Fibroblast of the aortic adventitia (primary cell): ENCODE measurements around the gene P4HTM. TPM values are rescaled to one million over a fixed set of nuclear protein-coding genes. Genes with fewer than 3 reads are reported as not detected.

Experiments used
- DNase-seq: peaks from one replicate; pipeline ENCODE4 v3.0.0-alpha.2; 2010; ENCODE audit warnings: low read depth
- H3K4me3 ChIP-seq: 2 replicates; pipeline ENCODE4 v1.5.1; 2011; ENCODE audit warnings: low read depth, mild to moderate bottlenecking, control low read depth, low read length, moderate library complexity
- total RNA-seq: library from RNA; depleted of rRNA; stranded (reverse); fragments of >200 nt; gene quantifications from 2 replicates; pipeline ENCODE4 v1.2.3, GENCODE V29; 2012; ENCODE audit warnings: low replicate concordance
- TF ChIP-seq, protein P1 (sequence below): IDR thresholded peaks from 2 replicates; pipeline ENCODE4 v1.5.1; 2011; ENCODE audit warnings: mild to moderate bottlenecking, low read length, control low read depth, inconsistent platforms; ENCODE audit not compliant: insufficient read depth

P4HTM gene
- total RNA-seq, 1 donor = 22.2 TPM

DNA sequence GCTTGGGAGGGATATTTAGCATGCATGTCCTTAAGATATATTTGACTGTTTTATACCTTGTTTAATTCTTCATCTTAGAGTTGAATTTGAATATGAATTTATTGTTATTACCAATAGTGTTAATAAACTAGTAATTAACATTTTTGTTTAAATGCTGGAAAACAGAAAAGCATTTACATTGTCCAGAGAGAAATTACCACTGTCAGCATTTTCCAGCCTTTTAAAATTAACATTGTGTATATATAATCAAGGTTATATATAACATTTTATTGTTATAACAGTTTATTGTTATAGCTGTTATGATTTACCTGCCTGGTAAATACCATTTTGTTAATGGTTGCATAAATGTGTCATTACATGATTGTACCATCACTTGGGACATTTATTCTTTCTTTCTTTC is 8.0 kb upstream of the P4HTM start:
- no peak for DNase-seq
- H3K4me3 ChIP-seq = no peak overlapping the region
- TF ChIP-seq, protein P1, sequence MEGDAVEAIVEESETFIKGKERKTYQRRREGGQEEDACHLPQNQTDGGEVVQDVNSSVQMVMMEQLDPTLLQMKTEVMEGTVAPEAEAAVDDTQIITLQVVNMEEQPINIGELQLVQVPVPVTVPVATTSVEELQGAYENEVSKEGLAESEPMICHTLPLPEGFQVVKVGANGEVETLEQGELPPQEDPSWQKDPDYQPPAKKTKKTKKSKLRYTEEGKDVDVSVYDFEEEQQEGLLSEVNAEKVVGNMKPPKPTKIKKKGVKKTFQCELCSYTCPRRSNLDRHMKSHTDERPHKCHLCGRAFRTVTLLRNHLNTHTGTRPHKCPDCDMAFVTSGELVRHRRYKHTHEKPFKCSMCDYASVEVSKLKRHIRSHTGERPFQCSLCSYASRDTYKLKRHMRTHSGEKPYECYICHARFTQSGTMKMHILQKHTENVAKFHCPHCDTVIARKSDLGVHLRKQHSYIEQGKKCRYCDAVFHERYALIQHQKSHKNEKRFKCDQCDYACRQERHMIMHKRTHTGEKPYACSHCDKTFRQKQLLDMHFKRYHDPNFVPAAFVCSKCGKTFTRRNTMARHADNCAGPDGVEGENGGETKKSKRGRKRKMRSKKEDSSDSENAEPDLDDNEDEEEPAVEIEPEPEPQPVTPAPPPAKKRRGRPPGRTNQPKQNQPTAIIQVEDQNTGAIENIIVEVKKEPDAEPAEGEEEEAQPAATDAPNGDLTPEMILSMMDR = no peak

DNA sequence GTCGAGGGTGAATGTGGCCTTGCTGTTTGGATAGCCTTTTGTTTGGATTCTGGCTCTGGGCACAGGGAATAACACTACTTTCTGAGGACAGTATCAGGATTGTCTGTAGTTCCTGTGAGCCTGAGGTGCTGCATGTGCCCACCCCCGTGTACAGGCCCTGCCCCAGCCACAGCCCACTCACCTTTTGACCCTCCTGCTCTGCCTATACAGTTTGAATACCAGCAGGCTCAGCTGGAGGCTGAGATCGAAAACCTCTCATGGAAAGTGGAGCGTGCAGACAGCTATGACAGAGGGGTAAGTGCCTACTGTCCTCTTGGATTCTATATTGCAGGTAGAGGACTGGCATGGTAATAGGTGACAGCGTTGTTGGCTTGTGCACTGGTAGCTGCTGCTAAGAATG is 7.4 kb upstream of the P4HTM start:
- H3K4me3 ChIP-seq = no peak overlapping the region
- TF ChIP-seq, protein P1 = no peak
- no peak for DNase-seq

DNA sequence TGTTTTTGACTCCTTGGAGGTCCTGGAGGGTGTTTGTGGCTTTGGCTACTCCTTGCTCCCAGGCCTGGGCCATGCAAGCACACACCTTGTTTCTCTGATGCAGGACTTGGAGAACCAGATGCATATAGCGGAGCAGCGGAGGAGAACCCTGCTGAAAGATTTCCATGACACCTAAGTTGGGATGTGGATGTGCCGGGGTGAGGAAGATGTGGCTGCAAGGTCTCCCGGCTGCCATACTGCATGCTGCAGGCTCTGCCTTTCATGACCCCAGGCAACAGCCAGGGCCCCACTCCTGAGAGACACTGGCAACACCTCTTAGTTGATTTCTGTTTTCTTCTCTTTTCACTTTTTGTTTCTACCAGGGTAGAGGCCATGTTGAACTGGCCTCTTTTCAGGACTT is 6.9 kb upstream of the P4HTM start:
- no peak for DNase-seq
- TF ChIP-seq, protein P1 = no peak
- H3K4me3 ChIP-seq = no peak overlapping the region

DNA sequence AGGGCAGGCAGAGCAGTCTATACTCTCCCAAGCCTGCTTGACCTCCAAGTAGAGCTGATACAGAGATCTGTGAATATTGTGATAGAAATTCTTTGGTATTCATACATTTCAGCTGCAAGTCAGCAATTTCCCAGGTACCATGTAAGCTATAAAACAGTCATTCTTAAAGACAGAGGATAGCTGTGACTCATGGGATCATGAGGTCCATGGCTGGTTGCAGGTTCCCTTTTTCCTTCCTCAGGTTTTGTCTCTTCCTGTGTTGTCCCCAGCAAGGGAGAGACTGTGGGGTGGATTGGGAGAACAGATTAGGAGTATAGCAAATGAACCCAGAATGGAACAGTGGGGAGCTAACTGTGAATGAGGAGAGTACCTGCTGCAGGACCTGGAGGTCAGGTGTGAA is 5.4 kb upstream of the P4HTM start:
- no peak for DNase-seq
- TF ChIP-seq, protein P1 = no peak
- no peak overlapping the region for H3K4me3 ChIP-seq

DNA sequence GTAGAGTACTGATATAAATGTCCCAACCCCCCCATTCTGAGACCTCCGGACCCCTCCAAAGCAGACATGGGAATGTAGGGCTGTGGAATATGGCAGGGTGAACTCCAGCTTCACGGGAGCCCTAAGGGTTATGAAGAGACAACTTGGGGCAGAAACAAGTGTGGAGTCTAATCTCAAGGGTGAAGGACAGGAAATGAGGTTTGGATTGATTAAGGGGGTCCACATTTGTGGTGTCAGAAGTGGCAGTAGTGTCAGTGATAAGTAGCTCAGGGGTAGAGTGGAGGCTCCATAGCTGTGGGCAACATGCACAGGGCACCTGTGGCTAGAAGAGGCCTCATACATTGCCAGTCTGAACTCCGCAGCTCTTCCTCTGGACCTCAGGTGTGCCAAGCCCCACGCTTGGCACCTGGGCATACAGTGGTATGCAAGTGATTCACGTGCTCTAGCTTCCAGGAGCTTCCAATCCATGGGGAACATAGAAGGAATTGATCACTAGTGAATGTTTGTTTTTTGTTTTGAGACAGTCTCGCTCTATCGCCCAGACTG is 4.1 kb upstream of the P4HTM start:
- TF ChIP-seq, protein P1 = no peak
- no peak for DNase-seq
- no peak overlapping the region for H3K4me3 ChIP-seq

DNA sequence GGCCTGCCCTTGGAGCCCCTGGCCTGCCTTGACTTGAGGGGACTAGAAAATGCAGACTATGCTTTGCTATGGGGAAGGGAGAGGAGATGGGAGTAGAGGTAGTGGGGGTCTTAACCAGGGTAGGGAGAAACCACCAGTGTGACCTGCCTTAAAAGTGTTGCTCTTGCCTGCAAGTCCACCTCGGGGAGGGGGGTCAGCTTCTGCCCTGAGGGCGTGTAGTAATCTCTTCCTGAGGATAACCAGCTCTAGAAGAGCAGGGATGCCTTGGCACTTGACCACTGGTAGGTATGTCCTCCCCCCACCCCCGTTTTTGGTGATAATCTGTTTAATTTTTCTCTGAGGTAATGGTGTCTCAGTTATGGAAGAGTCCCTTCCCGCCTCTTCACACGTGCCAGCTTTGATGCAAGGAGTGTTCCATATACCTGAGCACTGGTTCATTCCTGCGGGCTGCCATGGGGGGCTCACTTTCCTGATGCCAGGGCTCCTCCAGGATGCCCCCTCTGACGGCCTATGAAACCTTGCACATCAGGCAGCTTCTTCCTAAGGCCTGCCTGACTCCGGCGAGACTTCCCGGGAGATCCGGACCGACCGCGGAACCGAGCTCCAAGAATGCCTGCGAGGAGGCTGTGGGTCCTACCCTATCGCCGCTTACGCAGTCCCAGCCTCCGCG is 780 bp upstream of the P4HTM start:
- peak overlapping the region; percentile 89 for H3K4me3 ChIP-seq
- DNase-seq = no peak
- TF ChIP-seq, protein P1 = no peak
